GM12878 (cell line): ENCODE data around the gene AMBRA1.

ENCODE experiments used
- CBX5 ChIP-seq: sonication (generic); IDR thresholded peaks from 2 replicates; pipeline ENCODE4 v1.6.1; 2016; ENCODE audit warnings: low read depth, moderate library complexity, mild to moderate bottlenecking, inconsistent platforms
- ETV6 ChIP-seq, 2 experiments: fragments of 450-650 bp in 1 of 2; IDR thresholded peaks in 1 of 2; conservative IDR thresholded peaks in 1 of 2; 2 replicates each; pipeline ENCODE4 v1.6.1; 2014; ENCODE audit warnings: antibody characterized with exemption in 1 of 2, borderline replicate concordance in 1 of 2, low read depth in 1 of 2, mild to moderate bottlenecking in 1 of 2, moderate library complexity in 1 of 2
- POLR2AphosphoS5 ChIP-seq: IDR thresholded peaks from 2 replicates; pipeline ENCODE4 v1.6.1; 2011; ENCODE audit warnings: mild to moderate bottlenecking, low read length, inconsistent platforms
- TF ChIP-seq, protein P1 (sequence below), 3 experiments: IDR thresholded peaks in 2 of 3; conservative IDR thresholded peaks in 1 of 3; 2 replicates each; pipeline ENCODE4 v1.5.1; 2011; ENCODE audit warnings: low read depth in 3 of 3, low read length in 3 of 3, mild to moderate bottlenecking in 3 of 3, control low read depth in 2 of 3, moderate library complexity in 2 of 3, inconsistent platforms in 1 of 3, mixed read lengths in 1 of 3; ENCODE audit not compliant: control insufficient read depth in 2 of 3, insufficient read depth in 1 of 3; ENCODE audit errors: extremely low read depth in 1 of 3

DNA sequence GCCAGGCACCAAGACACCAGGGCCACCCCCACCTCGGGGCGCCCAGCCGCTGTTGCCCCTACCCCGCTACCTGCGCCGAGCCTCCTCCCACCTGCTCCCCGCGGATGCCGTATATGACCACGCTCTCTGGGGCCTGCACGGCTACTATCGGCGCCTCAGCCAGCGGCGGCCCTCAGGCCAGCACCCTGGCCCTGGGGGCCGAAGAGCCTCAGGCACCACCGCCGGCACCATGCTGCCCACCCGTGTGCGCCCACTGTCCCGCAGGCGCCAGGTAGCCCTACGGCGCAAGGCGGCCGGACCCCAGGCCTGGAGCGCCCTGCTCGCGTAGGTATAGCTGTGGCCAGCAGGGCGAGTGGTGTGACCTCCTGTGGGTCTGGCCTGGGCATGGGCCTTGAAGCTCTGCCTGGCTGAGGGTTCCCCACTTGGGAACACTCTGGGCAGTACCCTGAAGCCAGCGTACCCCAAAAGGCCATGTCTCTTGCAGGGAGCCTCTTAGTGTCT is 227.1 kb downstream of the AMBRA1 start:
- no peak for TF ChIP-seq POLR2AphosphoS5
- no peak for TF ChIP-seq ETV6 (conservative IDR thresholded peaks at IDR 0.05 in 1 of 2, IDR thresholded peaks at IDR 0.05 in 1 of 2; ENCODE audit: borderline replicate concordance in 1 of 2, low read depth in 1 of 2)
- TF ChIP-seq, protein P1, sequence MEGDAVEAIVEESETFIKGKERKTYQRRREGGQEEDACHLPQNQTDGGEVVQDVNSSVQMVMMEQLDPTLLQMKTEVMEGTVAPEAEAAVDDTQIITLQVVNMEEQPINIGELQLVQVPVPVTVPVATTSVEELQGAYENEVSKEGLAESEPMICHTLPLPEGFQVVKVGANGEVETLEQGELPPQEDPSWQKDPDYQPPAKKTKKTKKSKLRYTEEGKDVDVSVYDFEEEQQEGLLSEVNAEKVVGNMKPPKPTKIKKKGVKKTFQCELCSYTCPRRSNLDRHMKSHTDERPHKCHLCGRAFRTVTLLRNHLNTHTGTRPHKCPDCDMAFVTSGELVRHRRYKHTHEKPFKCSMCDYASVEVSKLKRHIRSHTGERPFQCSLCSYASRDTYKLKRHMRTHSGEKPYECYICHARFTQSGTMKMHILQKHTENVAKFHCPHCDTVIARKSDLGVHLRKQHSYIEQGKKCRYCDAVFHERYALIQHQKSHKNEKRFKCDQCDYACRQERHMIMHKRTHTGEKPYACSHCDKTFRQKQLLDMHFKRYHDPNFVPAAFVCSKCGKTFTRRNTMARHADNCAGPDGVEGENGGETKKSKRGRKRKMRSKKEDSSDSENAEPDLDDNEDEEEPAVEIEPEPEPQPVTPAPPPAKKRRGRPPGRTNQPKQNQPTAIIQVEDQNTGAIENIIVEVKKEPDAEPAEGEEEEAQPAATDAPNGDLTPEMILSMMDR (IDR thresholded peaks at IDR 0.05 in 2 of 3, conservative IDR thresholded peaks at IDR 0.05 in 1 of 3; ENCODE audit: control insufficient read depth in 2 of 3, extremely low read depth in 1 of 3, insufficient read depth in 1 of 3, low read depth in 3 of 3, low read length in 3 of 3): no peak
- no peak for TF ChIP-seq CBX5
